Measurements from ENCODE around the gene ATP8A2.

Gene ATP8A2

DNA sequence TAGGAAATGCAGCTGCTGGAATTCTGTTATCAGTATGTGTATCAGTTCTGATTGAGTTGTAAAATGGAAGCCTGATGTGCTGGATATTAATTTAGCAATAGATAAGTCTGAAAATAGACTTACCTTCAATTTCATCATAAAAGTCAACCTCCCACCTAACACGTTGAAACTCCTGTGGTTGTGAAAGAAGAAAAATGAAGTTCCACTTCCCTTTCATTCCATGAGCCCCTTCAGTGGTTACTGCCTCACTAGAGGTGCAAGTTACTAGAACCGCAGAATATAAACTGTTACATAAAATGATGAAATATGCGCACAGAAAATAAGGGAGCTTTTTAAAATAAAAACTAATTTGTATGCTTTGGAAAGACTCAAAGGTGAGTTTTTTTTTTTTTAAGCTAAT lies 430.8 kb downstream of the ATP8A2 start:
- TF ChIP-seq, protein P1, sequence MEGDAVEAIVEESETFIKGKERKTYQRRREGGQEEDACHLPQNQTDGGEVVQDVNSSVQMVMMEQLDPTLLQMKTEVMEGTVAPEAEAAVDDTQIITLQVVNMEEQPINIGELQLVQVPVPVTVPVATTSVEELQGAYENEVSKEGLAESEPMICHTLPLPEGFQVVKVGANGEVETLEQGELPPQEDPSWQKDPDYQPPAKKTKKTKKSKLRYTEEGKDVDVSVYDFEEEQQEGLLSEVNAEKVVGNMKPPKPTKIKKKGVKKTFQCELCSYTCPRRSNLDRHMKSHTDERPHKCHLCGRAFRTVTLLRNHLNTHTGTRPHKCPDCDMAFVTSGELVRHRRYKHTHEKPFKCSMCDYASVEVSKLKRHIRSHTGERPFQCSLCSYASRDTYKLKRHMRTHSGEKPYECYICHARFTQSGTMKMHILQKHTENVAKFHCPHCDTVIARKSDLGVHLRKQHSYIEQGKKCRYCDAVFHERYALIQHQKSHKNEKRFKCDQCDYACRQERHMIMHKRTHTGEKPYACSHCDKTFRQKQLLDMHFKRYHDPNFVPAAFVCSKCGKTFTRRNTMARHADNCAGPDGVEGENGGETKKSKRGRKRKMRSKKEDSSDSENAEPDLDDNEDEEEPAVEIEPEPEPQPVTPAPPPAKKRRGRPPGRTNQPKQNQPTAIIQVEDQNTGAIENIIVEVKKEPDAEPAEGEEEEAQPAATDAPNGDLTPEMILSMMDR (IDR thresholded peaks at IDR 0.05), result no peak

DNA sequence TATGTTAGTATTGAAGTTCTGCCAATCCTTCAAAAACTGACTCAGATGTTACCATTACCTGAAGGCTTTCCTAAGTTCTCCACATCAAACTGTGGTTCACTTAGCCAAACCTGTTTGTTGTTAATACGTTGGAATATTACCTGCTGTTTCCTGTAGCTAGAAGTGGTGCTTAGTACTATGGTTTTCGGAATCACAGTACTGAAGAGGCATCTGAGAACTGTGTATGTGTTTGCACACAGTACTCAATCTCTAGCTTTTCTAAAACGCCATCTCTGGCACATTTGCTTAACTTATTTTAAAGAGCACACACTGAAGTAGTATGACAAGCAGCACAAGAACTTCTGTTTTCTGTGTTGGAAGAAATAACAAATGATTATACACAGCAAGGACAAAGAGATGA lies 431.9 kb downstream of the ATP8A2 start:
- TF ChIP-seq, protein P1 (IDR thresholded peaks at IDR 0.05), result no peak

DNA sequence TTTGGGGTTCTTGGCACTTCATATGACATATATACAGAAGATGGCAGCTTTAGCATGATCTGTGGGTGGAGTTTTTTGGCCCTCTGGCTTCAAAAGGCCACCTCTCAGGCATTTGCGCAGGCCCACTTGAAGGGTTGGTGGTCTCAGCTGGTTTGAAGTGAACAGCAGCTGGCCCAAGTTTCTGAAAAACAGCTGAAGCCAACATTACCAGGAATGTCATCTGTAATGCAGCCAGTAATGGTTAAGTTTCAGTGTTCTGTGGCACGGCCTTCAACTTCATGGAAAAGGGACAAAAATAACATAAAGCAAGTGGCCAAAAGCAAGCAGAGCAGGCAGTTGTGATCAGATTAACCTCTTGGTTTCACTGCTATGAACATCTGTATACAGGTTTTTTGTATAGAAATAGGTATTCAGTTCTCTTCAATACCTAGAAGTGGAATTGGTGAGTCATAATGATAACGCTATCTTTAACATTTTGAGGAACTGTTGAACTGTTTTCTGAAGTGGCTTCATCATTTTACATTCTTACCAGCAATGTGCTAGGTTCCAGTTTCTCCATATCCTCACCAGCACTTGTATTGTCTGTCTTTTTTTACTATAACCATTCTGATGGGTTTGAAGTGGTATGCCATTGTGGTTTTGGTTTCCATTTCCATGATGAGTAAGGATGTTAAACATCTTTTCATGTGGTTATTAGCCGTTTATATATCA lies 434.6 kb downstream of the ATP8A2 start:
- TF ChIP-seq, protein P1 (IDR thresholded peaks at IDR 0.05), result no peak

DNA sequence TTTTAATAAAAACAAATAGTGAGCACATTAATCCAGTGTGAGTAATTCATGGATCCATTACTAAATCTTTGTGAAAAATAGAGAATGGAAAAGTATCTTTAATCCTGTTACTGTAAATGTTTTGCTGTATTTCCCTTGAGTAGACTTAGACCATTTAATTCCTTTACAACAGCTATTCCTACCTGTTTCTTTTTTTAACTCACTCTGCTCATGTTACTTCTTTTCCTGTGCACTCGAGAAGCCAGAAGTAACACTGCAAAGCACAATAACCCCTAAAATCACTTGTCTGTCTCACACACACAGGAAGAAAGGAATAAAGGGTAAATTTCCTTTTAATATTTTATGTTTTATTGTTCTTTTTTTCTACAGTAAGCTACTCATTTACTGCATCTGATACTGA lies 435.8 kb downstream of the ATP8A2 start:
- TF ChIP-seq, protein P1 (IDR thresholded peaks at IDR 0.05), result no peak

DNA sequence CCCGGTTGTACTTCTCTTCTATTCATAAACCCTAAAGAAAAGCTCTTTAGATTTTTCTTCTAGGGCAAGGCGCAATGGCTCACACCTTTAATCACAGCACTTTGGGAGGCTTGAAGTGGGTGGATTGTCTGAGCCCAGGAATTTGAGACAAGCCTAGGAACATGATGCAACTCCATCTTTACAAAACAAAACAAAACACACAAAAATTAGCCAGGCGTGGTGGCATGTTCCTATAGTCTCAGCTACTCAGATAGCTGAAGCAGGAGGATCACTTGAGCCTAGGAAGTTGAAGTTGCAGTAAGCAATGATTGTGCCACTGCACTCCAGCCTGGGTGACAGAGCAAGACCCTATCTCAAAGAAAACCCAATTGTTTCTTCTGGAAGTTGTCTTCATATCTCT lies 439.7 kb downstream of the ATP8A2 start:
- TF ChIP-seq, protein P1 (IDR thresholded peaks at IDR 0.05), result no peak

DNA sequence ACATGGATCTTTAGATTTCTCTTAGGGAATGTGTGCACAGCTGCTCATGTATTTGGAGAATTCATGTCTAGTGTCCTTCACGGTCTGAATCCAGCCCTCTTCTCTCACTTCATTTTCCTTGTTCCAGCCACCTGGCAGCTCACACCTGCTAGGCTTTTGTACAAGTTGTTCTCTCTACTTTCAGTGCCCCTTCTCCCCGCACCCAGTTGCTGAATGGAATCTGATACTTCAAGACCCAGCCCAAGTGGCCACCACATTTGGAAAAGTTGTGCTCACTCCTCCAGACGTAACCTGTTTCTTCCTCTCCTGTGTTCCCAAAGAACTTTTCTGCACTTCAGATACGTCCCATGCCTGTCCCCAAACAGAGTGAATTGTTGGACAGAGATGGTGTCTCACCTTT lies 444.5 kb downstream of the ATP8A2 start:
- TF ChIP-seq, protein P1 (IDR thresholded peaks at IDR 0.05), result no peak

DNA sequence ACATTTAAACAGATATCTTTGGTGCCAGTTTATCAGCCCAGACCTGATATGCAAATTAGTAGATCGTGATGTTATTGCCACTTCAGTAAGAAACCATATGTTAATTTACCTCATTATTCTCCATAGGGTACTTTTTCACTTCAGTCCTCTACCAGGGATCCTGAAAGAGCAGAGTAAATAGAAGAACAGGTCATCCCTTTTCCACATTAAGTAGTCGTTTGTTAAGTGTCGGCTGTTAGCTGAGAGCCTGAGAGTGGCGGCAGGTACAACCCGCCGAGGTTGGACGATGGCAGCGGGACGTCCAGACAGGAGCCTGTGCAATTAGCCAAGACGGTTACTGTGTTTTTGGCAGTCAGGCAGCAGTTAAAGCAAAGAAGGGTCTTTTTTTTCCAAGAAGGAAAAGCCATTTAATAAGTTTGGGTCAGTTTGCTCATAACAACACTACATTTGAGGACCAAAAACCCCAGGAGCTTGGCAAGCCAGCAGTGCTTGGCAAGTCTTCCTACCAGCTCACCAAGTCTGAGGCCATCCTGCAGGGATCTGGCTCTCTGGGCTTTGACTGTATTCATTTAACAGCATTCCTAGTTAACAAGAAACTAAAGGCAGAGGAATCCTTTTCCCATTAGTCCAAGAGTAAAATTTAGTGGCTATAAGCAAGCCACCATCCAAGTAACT lies 448.2 kb downstream of the ATP8A2 start:
- TF ChIP-seq, protein P1 (IDR thresholded peaks at IDR 0.05), result no peak

Measured in LNCAP (cell line).